ENCODE data around the gene TRABD2B. TPM values are rescaled to one million over a fixed set of nuclear protein-coding genes. Genes with fewer than 3 reads are reported as not detected.
"Not testable (repeated sequence)": the region's sequence is repeated elsewhere in the genome, so short reads cannot be mapped to it uniquely, and the experiment has no call there.

TRABD2B gene
- total RNA-seq, 1 donor from 2014 or later, result 0.92 TPM

GRCh38 chr1:47962750-47963492 lies 34.3 kb downstream of the TRABD2B start:
- no peak for DNase-seq (ENCODE audit: low read depth)
- H3K36me3 ChIP-seq (ENCODE audit: control insufficient read depth, insufficient read depth, low read length), result no peaks in the 10 kb centered on the region
- no peaks in the 10 kb centered on the region for H3K27me3 ChIP-seq (ENCODE audit: control insufficient read depth, insufficient read depth, low read length)
- H3K4me3 ChIP-seq (ENCODE audit: low read depth, low read length), result no peak overlapping the region
- TF ChIP-seq CTCF (IDR thresholded peaks at IDR 0.05; ENCODE audit: insufficient read depth, low read length, poor library complexity, severe bottlenecking), result no peak

- H3K4me3 ChIP-seq (ENCODE audit: low read depth, low read length); DNase-seq (ENCODE audit: low read depth); H3K36me3 ChIP-seq (ENCODE audit: control insufficient read depth, insufficient read depth, low read length); H3K27me3 ChIP-seq (ENCODE audit: control insufficient read depth, insufficient read depth, low read length): not testable (repeated sequence)
Observed at GRCh38 chr1:47961835-47962234, 35.4 kb downstream of the TRABD2B start.

GRCh38 chr1:47956491-47956890 lies 40.7 kb downstream of the TRABD2B start:
- H3K4me3 ChIP-seq (ENCODE audit: low read depth, low read length); H3K27me3 ChIP-seq (ENCODE audit: control insufficient read depth, insufficient read depth, low read length); H3K36me3 ChIP-seq (ENCODE audit: control insufficient read depth, insufficient read depth, low read length); DNase-seq (ENCODE audit: low read depth): not testable (repeated sequence)

- H3K36me3 ChIP-seq (ENCODE audit: control insufficient read depth, insufficient read depth, low read length), result no peaks in the 10 kb centered on the region
- no peak for TF ChIP-seq CTCF (IDR thresholded peaks at IDR 0.05; ENCODE audit: insufficient read depth, low read length, poor library complexity, severe bottlenecking)
- H3K27me3 ChIP-seq (ENCODE audit: control insufficient read depth, insufficient read depth, low read length), result no peaks in the 10 kb centered on the region
- no peak for DNase-seq (ENCODE audit: low read depth)
- H3K4me3 ChIP-seq (ENCODE audit: low read depth, low read length), result no peak overlapping the region
Observed at GRCh38 chr1:47953661-47954060, 43.5 kb downstream of the TRABD2B start.

GRCh38 chr1:47951545-47952235 lies 45.5 kb downstream of the TRABD2B start:
- Histone ChIP-seq H3K27me3 (ENCODE audit: control insufficient read depth, insufficient read depth, low read length) (no peaks in the 10 kb centered on the region), H3K36me3 (ENCODE audit: control insufficient read depth, insufficient read depth, low read length) (no peaks in the 10 kb centered on the region), H3K4me3 (ENCODE audit: low read depth, low read length) (no peak overlapping the region)
- TF ChIP-seq CTCF (IDR thresholded peaks at IDR 0.05; ENCODE audit: insufficient read depth, low read length, poor library complexity, severe bottlenecking), result no peak
- no peak for DNase-seq (ENCODE audit: low read depth)

GRCh38 chr1:47951026-47951425 lies 46.2 kb downstream of the TRABD2B start:
- Histone ChIP-seq H3K36me3 (ENCODE audit: control insufficient read depth, insufficient read depth, low read length) (no peaks in the 10 kb centered on the region), H3K27me3 (ENCODE audit: control insufficient read depth, insufficient read depth, low read length) (no peaks in the 10 kb centered on the region), H3K4me3 (ENCODE audit: low read depth, low read length) (no peak overlapping the region)
- no peak for TF ChIP-seq CTCF (IDR thresholded peaks at IDR 0.05; ENCODE audit: insufficient read depth, low read length, poor library complexity, severe bottlenecking)
- DNase-seq (ENCODE audit: low read depth), result no peak

GRCh38 chr1:47950471-47950870 lies 46.7 kb downstream of the TRABD2B start:
- TF ChIP-seq CTCF (IDR thresholded peaks at IDR 0.05; ENCODE audit: insufficient read depth, low read length, poor library complexity, severe bottlenecking), result no peak
- no peaks in the 10 kb centered on the region for H3K36me3 ChIP-seq (ENCODE audit: control insufficient read depth, insufficient read depth, low read length)
- H3K27me3 ChIP-seq (ENCODE audit: control insufficient read depth, insufficient read depth, low read length), result no peaks in the 10 kb centered on the region
- H3K4me3 ChIP-seq (ENCODE audit: low read depth, low read length), result no peak overlapping the region
- no peak for DNase-seq (ENCODE audit: low read depth)

All from kidney epithelial cell (primary cell).